GM23338 (cell line): Measurements from ENCODE around the gene EXOC6B. TPM values are rescaled to one million over a fixed set of nuclear protein-coding genes. Genes with fewer than 3 reads are reported as not detected.

Source experiments
- ATAC-seq: fragments of 200-7000 bp; cut with Tn5 transposase; 3 replicates; pipeline ENCODE4 v1.9.1; 2020
- DNase-seq: peaks from one replicate; pipeline ENCODE4 v3.0.0-alpha.2; 2015; ENCODE audit warnings: low spot score
- H2AFZ ChIP-seq: fragments of 200-600 bp; sonication (generic); 2 replicates; pipeline ENCODE4 v1.8.0; 2016; ENCODE audit warnings: antibody characterized with exemption, mild to moderate bottlenecking, moderate library complexity
- H3F3A ChIP-seq: fragments of 200-600 bp; sonication (generic); replicated peaks from 2 replicates; pipeline ENCODE4 v1.8.0; 2017; ENCODE audit warnings: antibody characterized with exemption, mixed run types, low read depth
- H3K27ac ChIP-seq: fragments of 200-600 bp; sonication (generic); 2 replicates; pipeline ENCODE4 v1.6.1; 2016; ENCODE audit warnings: low read depth
- H3K27me3 ChIP-seq: fragments of 200-600 bp; sonication (generic); 2 replicates; pipeline ENCODE4 v1.8.0; 2016; ENCODE audit warnings: mild to moderate bottlenecking, mixed run types, moderate library complexity; ENCODE audit not compliant: insufficient read depth
- H3K36me3 ChIP-seq: fragments of 200-600 bp; sonication (generic); 2 replicates; pipeline ENCODE4 v1.8.0; 2016; ENCODE audit warnings: mild to moderate bottlenecking; ENCODE audit not compliant: insufficient read depth
- H3K4me1 ChIP-seq: fragments of 200-600 bp; sonication (generic); 2 replicates; pipeline ENCODE4 v1.8.0; 2016; ENCODE audit warnings: mild to moderate bottlenecking, moderate library complexity; ENCODE audit not compliant: insufficient read depth
- H3K4me2 ChIP-seq: fragments of 200-600 bp; sonication (generic); 2 replicates; pipeline ENCODE4 v1.7.1; 2017; ENCODE audit warnings: mixed run types
- H3K4me3 ChIP-seq: fragments of 200-600 bp; sonication (generic); 2 replicates; pipeline ENCODE4 v1.6.1; 2016; ENCODE audit warnings: mixed run types
- H3K79me2 ChIP-seq: fragments of 200-600 bp; sonication (generic); replicated peaks from 2 replicates; pipeline ENCODE4 v1.8.0; 2017; ENCODE audit warnings: mild to moderate bottlenecking; ENCODE audit not compliant: insufficient read depth
- H3K9me2 ChIP-seq: fragments of 200-600 bp; sonication (generic); 2 replicates; pipeline ENCODE4 v1.8.0; 2017; ENCODE audit not compliant: insufficient read depth
- H4K20me1 ChIP-seq: fragments of 200-600 bp; sonication (generic); replicated peaks from 2 replicates; pipeline ENCODE4 v1.8.0; 2017; ENCODE audit warnings: mild to moderate bottlenecking; ENCODE audit not compliant: insufficient read depth
- H3K27ac Mint-ChIP-seq: 2 replicates; pipeline ENCODE4 v1.8.0; 2020; ENCODE audit warnings: inconsistent platforms, mild to moderate bottlenecking, moderate library complexity, mixed read lengths
- H3K27me3 Mint-ChIP-seq: 3 replicates; pipeline ENCODE4 v1.8.0; 2022; ENCODE audit warnings: low read depth, mild to moderate bottlenecking, moderate library complexity, mixed read lengths, inconsistent platforms; ENCODE audit not compliant: insufficient read depth, poor library complexity
- H3K36me3 Mint-ChIP-seq: 3 replicates; pipeline ENCODE4 v1.8.0; 2021; ENCODE audit warnings: low read depth, mild to moderate bottlenecking, inconsistent platforms, moderate library complexity, mixed read lengths
- H3K4me1 Mint-ChIP-seq: 3 replicates; pipeline ENCODE4 v1.8.0; 2020; ENCODE audit warnings: mild to moderate bottlenecking, inconsistent platforms, mixed read lengths
- H3K4me3 Mint-ChIP-seq: 3 replicates; pipeline ENCODE4 v1.8.0; 2021; ENCODE audit warnings: moderate library complexity, mild to moderate bottlenecking, inconsistent platforms, mixed read lengths
- H3K9me3 Mint-ChIP-seq: 3 replicates; pipeline ENCODE4 v1.8.0; 2020; ENCODE audit warnings: moderate library complexity, mild to moderate bottlenecking, inconsistent platforms, mixed read lengths
- CREB1 ChIP-seq: fragments of 250-450 bp; sonication (Bioruptor Pico); IDR thresholded peaks from 2 replicates; pipeline ENCODE4 v1.5.0; 2020; ENCODE audit warnings: low read depth, mild to moderate bottlenecking, moderate library complexity
- ETS1 ChIP-seq: IDR thresholded peaks from 2 replicates; pipeline ENCODE4 v1.6.1; 2016; ENCODE audit warnings: antibody characterized with exemption
- EZH2 ChIP-seq: fragments of 200-600 bp; sonication (generic); IDR thresholded peaks from one replicate; pipeline ENCODE4 v1.8.0; 2017; ENCODE audit warnings: antibody characterized with exemption, mild to moderate bottlenecking, low read depth; ENCODE audit not compliant: unreplicated experiment
- JUNB ChIP-seq: IDR thresholded peaks from one replicate; pipeline ENCODE4 v1.6.1; 2016; ENCODE audit warnings: antibody characterized with exemption; ENCODE audit not compliant: unreplicated experiment
- NANOG ChIP-seq: IDR thresholded peaks from 2 replicates; pipeline ENCODE4 v1.6.1; 2016; ENCODE audit warnings: antibody characterized with exemption, borderline replicate concordance
- POLR2AphosphoS5 ChIP-seq: IDR thresholded peaks from 2 replicates; pipeline ENCODE4 v1.6.1; 2016; ENCODE audit warnings: antibody characterized with exemption, low read depth
- ZNF331 ChIP-seq: fragments of 250-450 bp; sonication (Bioruptor Pico); IDR thresholded peaks from 2 replicates; pipeline ENCODE4 v1.5.0; 2020; ENCODE audit warnings: low read depth, mild to moderate bottlenecking, moderate library complexity
- polyA plus RNA-seq: library from polyadenylated mRNA; unstranded; fragments of >200 nt; fragmentation: Nextera tagmentation; extraction: Ambion mirVana; gene quantifications from 2 replicates; pipeline ENCODE4 v1.2.1, GENCODE V29; 2016
- total RNA-seq: library from RNA; depleted of rRNA; stranded (reverse); fragments of >200 nt; shearing (Covaris generic); gene quantifications from 2 replicates; pipeline ENCODE4 v1.2.3, GENCODE V29; 2014
- TF ChIP-seq, protein P1 (sequence below): fragments of 250-450 bp; sonication (Bioruptor Pico); IDR thresholded peaks from 2 replicates; pipeline ENCODE4 v1.5.0; 2020; ENCODE audit warnings: mild to moderate bottlenecking, moderate library complexity

EXOC6B gene
- total and polyA plus RNA-seq, 2 experiments from 2014 or later = 7.2 to 45.9 TPM

GRCh38 chr2:72212486-72212855 lies 613.4 kb downstream of the EXOC6B start (continued):
- TF ChIP-seq ZNF331 (CRISPR knock-in tag) (no peak), CREB1 (CRISPR knock-in tag) (no peak), JUNB (no peak), ETS1 (no peak), NANOG (no peak)

DNA sequence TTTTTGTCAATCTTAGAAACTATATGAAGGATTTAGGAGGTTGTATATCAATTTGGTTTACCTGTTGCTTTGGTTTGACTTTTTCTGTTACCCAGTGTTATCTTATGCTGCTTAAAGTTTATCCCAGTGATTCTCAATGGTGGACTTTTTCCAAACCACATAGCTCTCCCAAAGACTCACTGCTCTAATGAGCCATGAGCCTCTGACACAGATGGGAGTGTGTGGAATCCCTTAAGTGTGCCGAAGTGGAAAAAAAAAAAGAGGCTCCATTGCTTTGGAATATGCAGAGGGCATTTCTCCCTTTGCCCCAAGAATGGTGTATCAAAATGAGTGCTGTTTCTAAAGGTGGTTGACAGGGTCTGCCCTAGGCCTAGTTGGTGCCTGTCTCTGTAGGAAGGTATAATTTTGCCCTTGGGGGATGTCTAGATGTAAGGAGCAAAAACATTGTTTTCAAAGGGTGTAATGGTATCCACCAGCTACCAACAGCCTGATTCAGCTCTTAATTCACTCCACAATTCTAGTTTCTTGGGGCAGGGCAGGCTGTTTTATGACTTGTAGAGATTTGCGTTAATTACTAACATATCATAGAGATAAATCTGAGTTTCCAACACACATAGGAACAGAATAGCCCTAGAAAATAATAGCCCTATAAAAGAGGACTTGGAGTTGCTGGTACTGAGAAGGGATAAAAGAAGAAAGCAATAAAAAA lies 613.9 kb downstream of the EXOC6B start:
- Mint-ChIP-seq H3K27me3 (no peaks in the 10 kb centered on the region), H3K4me3 (no peak overlapping the region), H3K27ac (no peak overlapping the region; the same call in 1 of the 2 replicates), H3K36me3 (no peaks in the 10 kb centered on the region), H3K4me1 (peaks cover 8% of the 10 kb centered on the region), H3K9me3 (no peaks in the 10 kb centered on the region)
- Histone ChIP-seq H2AFZ (no peak overlapping the region), H3K27me3 (no peaks in the 10 kb centered on the region), H3K4me2 (no peak overlapping the region), H3K36me3 (no peaks in the 10 kb centered on the region), H4K20me1 (no peaks in the 10 kb centered on the region), H3F3A (no peaks in the 10 kb centered on the region), H3K4me1 (peaks cover 10% of the 10 kb centered on the region; the same call in 1 of the 2 replicates), H3K79me2 (no peaks in the 10 kb centered on the region), H3K4me3 (no peak overlapping the region), H3K27ac (no peak overlapping the region), H3K9me2 (peaks cover 13% of the 10 kb centered on the region; the same call in 1 of the 2 replicates)
- ATAC-seq = no peak
- no peak for DNase-seq
- no peak for TF ChIP-seq EZH2

DNA sequence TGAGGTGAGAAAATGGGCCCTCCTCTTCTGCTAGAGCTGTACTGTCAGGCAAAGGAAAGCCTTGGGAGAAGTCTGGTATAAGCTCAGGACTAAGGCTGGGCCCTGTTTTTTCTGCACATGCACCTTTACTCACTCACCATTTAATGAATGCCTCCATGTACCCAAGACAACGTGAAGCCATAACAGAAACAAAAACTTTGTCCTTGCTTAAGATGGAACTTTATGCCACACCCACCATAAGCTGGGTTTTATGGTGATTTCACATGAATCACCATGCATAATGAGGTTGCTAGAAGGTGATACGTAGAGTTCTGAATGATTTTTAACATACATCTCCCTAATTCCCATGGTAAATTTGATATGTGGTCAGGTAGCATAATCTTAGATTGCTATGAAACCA lies 614.5 kb downstream of the EXOC6B start:
- Histone ChIP-seq H3F3A (no peaks in the 10 kb centered on the region), H3K4me2 (no peak overlapping the region), H3K4me1 (peaks cover 10% of the 10 kb centered on the region; the same call in 1 of the 2 replicates), H3K27me3 (no peaks in the 10 kb centered on the region), H4K20me1 (no peaks in the 10 kb centered on the region), H3K4me3 (no peak overlapping the region), H2AFZ (no peak overlapping the region), H3K27ac (no peak overlapping the region), H3K79me2 (no peaks in the 10 kb centered on the region), H3K36me3 (no peaks in the 10 kb centered on the region), H3K9me2 (peaks cover 13% of the 10 kb centered on the region; the same call in 1 of the 2 replicates)
- ATAC-seq = no peak
- H3K27me3 Mint-ChIP-seq = no peaks in the 10 kb centered on the region
- DNase-seq = no peak
- no peaks in the 10 kb centered on the region for H3K9me3 Mint-ChIP-seq
- H3K4me1 Mint-ChIP-seq = peaks cover 8% of the 10 kb centered on the region
- no peaks in the 10 kb centered on the region for H3K36me3 Mint-ChIP-seq
- TF ChIP-seq POLR2AphosphoS5 = no peak
- TF ChIP-seq ETS1 = no peak
- TF ChIP-seq NANOG = no peak
- TF ChIP-seq, protein P1, sequence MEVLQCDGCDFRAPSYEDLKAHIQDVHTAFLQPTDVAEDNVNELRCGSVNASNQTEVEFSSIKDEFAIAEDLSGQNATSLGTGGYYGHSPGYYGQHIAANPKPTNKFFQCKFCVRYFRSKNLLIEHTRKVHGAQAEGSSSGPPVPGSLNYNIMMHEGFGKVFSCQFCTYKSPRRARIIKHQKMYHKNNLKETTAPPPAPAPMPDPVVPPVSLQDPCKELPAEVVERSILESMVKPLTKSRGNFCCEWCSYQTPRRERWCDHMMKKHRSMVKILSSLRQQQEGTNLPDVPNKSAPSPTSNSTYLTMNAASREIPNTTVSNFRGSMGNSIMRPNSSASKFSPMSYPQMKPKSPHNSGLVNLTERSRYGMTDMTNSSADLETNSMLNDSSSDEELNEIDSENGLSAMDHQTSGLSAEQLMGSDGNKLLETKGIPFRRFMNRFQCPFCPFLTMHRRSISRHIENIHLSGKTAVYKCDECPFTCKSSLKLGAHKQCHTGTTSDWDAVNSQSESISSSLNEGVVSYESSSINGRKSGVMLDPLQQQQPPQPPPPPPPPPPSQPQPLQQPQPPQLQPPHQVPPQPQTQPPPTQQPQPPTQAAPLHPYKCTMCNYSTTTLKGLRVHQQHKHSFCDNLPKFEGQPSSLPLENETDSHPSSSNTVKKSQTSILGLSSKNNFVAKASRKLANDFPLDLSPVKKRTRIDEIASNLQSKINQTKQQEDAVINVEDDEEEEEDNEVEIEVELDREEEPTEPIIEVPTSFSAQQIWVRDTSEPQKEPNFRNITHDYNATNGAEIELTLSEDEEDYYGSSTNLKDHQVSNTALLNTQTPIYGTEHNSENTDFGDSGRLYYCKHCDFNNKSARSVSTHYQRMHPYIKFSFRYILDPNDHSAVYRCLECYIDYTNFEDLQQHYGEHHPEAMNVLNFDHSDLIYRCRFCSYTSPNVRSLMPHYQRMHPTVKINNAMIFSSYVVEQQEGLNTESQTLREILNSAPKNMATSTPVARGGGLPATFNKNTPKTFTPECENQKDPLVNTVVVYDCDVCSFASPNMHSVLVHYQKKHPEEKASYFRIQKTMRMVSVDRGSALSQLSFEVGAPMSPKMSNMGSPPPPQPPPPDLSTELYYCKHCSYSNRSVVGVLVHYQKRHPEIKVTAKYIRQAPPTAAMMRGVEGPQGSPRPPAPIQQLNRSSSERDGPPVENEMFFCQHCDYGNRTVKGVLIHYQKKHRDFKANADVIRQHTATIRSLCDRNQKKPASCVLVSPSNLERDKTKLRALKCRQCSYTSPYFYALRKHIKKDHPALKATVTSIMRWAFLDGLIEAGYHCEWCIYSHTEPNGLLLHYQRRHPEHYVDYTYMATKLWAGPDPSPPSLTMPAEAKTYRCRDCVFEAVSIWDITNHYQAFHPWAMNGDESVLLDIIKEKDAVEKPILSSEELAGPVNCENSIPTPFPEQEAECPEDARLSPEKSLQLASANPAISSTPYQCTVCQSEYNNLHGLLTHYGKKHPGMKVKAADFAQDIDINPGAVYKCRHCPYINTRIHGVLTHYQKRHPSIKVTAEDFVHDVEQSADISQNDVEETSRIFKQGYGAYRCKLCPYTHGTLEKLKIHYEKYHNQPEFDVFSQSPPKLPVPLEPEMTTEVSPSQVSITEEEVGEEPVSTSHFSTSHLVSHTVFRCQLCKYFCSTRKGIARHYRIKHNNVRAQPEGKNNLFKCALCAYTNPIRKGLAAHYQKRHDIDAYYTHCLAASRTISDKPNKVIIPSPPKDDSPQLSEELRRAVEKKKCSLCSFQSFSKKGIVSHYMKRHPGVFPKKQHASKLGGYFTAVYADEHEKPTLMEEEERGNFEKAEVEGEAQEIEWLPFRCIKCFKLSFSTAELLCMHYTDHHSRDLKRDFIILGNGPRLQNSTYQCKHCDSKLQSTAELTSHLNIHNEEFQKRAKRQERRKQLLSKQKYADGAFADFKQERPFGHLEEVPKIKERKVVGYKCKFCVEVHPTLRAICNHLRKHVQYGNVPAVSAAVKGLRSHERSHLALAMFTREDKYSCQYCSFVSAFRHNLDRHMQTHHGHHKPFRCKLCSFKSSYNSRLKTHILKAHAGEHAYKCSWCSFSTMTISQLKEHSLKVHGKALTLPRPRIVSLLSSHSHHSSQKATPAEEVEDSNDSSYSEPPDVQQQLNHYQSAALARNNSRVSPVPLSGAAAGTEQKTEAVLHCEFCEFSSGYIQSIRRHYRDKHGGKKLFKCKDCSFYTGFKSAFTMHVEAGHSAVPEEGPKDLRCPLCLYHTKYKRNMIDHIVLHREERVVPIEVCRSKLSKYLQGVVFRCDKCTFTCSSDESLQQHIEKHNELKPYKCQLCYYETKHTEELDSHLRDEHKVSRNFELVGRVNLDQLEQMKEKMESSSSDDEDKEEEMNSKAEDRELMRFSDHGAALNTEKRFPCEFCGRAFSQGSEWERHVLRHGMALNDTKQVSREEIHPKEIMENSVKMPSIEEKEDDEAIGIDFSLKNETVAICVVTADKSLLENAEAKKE (CRISPR knock-in tag) = no peak
- TF ChIP-seq EZH2 = no peak
- no peak overlapping the region for H3K4me3 Mint-ChIP-seq
- H3K27ac Mint-ChIP-seq = no peak overlapping the region
